Tibial nerve (tissue), 4 donors: ENCODE data around the gene CYP3A5.

Experiments
- CTCF ChIP-seq, 5 experiments: fragments of 200-600 bp in 3 of 5; fragments of 450-650 bp in 2 of 5; sonication (generic) in 3 of 5; IDR thresholded peaks; one replicate each; pipeline ENCODE4 v1.5.1; 2016 to 2019; ENCODE audit warnings: antibody characterized with exemption in 5 of 5, mild to moderate bottlenecking in 3 of 5, moderate library complexity in 2 of 5
- EP300 ChIP-seq, 2 donors: sonication (generic); formaldehyde crosslinking; IDR thresholded peaks; one replicate each; pipeline ENCODE4 v1.6.1; 2017; ENCODE audit warnings: antibody characterized with exemption in 2 of 2, mild to moderate bottlenecking in 1 of 2
- POLR2A ChIP-seq, 2 donors: fragments of 450-650 bp; IDR thresholded peaks; one replicate each; pipeline ENCODE4 v1.6.1; 2017; ENCODE audit warnings: antibody characterized with exemption in 2 of 2, mild to moderate bottlenecking in 2 of 2, moderate library complexity in 2 of 2

DNA sequence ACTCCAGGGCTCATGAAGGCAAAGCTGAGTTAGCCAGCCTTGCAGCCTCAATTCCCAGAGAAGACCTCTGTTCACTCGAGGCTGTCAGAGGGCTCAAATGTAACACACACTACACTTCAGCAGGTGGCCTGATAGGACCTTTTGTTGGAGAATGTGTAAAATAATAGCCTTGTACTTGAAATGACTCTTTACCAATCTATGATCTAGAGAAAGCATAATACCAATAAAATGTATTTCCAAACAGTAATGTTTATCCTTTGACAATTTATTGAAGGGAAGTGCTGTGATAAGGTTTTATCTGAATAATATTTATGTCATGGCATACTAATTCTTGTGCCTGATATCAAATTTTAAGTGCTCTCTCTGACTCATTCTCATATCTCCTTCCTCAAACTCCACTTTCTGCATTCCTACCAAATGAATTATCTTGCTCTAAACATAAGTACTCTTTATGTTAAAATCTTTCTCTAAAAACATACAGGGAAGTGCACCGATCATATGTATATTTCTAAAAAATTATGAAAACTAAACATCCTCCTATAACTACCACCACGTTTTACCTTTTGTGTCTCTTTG, 34.3 kb upstream of the CYP3A5 start:
- no peak for TF ChIP-seq POLR2A (IDR thresholded peaks at IDR 0.05)
- TF ChIP-seq CTCF (IDR thresholded peaks at IDR 0.05): no peak
- no peak for TF ChIP-seq EP300 (IDR thresholded peaks at IDR 0.05)
